Activated T-helper 1 cell treated with anti-CD3 and anti-CD28 coated beads, Interleukin-12 subunit alpha, Interleukin-12 subunit beta, Interleukin-2, Interleukin-4 antibody, amounts not matched to agents 30 ng/mL and 10 ng/mL and 1 ng/mL, durations not matched to agents 14 hours and 24 hours and 36 hours (primary cell): ENCODE results near the gene MTFR1L. TPM values are rescaled to one million over a fixed set of nuclear protein-coding genes. Genes with fewer than 3 reads are reported as not detected.

Experiments used
- DNase-seq: peaks from one replicate; pipeline ENCODE4 v3.0.0; 2021; ENCODE audit warnings: low spot score
- H3K27ac Mint-ChIP-seq: one replicate; pipeline ENCODE4 v1.8.0; 2021; ENCODE audit warnings: mild to moderate bottlenecking, mixed read lengths
- H3K27me3 Mint-ChIP-seq: one replicate; pipeline ENCODE4 v1.8.0; 2022; ENCODE audit warnings: mild to moderate bottlenecking, moderate library complexity, mixed read lengths; ENCODE audit not compliant: insufficient read depth
- H3K36me3 Mint-ChIP-seq: one replicate; pipeline ENCODE4 v1.8.0; 2021; ENCODE audit warnings: low read depth, mixed read lengths
- H3K4me1 Mint-ChIP-seq: one replicate; pipeline ENCODE4 v1.8.0; 2021; ENCODE audit warnings: low read depth, mixed read lengths
- H3K4me3 Mint-ChIP-seq: one replicate; pipeline ENCODE4 v1.8.0; 2021; ENCODE audit warnings: mild to moderate bottlenecking, moderate library complexity, mixed read lengths
- H3K9me3 Mint-ChIP-seq: one replicate; pipeline ENCODE4 v1.8.0; 2021; ENCODE audit warnings: mixed read lengths
- intact Hi-C: fragments of 100-400 bp; cut with micrococcal nuclease; formaldehyde crosslinking; loops from one replicate; pipeline ENCODE4 v1.15.1; 2024
- total RNA-seq: library from RNA; stranded (reverse); gene quantifications from 2 replicates; pipeline ENCODE4 v1.2.3, GENCODE V29; 2022

MTFR1L gene
- total RNA-seq, 1 donor from 2014 or later: 29.3 TPM

GRCh38 chr1:25848531-25848930 lies 28.8 kb downstream of the MTFR1L start:
- Mint-ChIP-seq H3K9me3 (no peaks in the 10 kb centered on the region), H3K36me3 (no peaks in the 10 kb centered on the region), H3K27ac (no peak overlapping the region), H3K27me3 (no peaks in the 10 kb centered on the region), H3K4me3 (no peak overlapping the region), H3K4me1 (no peaks in the 10 kb centered on the region)
- intact Hi-C loops: no loop called here
- no peak for DNase-seq

GRCh38 chr1:25854554-25854953 lies 34.8 kb downstream of the MTFR1L start:
- H3K9me3 Mint-ChIP-seq: no peaks in the 10 kb centered on the region
- H3K4me3 Mint-ChIP-seq: no peak overlapping the region
- DNase-seq: no peak
- no peaks in the 10 kb centered on the region for H3K27me3 Mint-ChIP-seq
- H3K27ac Mint-ChIP-seq: no peak overlapping the region
- intact Hi-C loops: no loop called here
- H3K36me3 Mint-ChIP-seq: no peaks in the 10 kb centered on the region
- H3K4me1 Mint-ChIP-seq: peaks cover 21% of the 10 kb centered on the region

GRCh38 chr1:25856856-25857255 lies 37.1 kb downstream of the MTFR1L start:
- Mint-ChIP-seq H3K4me1 (peaks cover 35% of the 10 kb centered on the region), H3K27me3 (no peaks in the 10 kb centered on the region)
- intact Hi-C loops: no loop called here

GRCh38 chr1:25858494-25858893 lies 38.7 kb downstream of the MTFR1L start:
- Mint-ChIP-seq H3K9me3 (no peaks in the 10 kb centered on the region), H3K4me1 (peaks cover 35% of the 10 kb centered on the region), H3K36me3 (peaks cover 2% of the 10 kb centered on the region), H3K27me3 (no peaks in the 10 kb centered on the region), H3K4me3 (peak overlapping the region; percentile 89), H3K27ac (peak overlapping the region; percentile 89)
- intact Hi-C loops: no loop called here
- no peak for DNase-seq

More at GRCh38 chr1:25856856-25857255, 37.1 kb downstream of the MTFR1L start:
- H3K4me3 Mint-ChIP-seq: no peak overlapping the region
- no peak overlapping the region for H3K27ac Mint-ChIP-seq
- DNase-seq: no peak
- H3K36me3 Mint-ChIP-seq: peaks cover 2% of the 10 kb centered on the region
- H3K9me3 Mint-ChIP-seq: no peaks in the 10 kb centered on the region

- peak; percentile 88 for DNase-seq
- H3K4me1 Mint-ChIP-seq: peaks cover 35% of the 10 kb centered on the region
- H3K4me3 Mint-ChIP-seq: peak within 1 kb of the TSS; percentile 89
- peak within 1 kb of the TSS; percentile 89 for H3K27ac Mint-ChIP-seq
- no peaks in the 10 kb centered on the region for H3K27me3 Mint-ChIP-seq
- intact Hi-C loops: loop anchor here (1.0 kb wide), 5 partner anchors 16 to 176 kb away; partner anchors contain the start of genes PAFAH2, PAQR7 and STMN1
- H3K36me3 Mint-ChIP-seq: peaks cover 2% of the 10 kb centered on the region
- no peaks in the 10 kb centered on the region for H3K9me3 Mint-ChIP-seq
Observed at GRCh38 chr1:25858906-25859789, 39.4 kb downstream of the MTFR1L start, which contains the start of gene AUNIP. TSS of gene AUNIP (minus strand) at chr1:25859457. CDS start at chr1:25859357, 100 bp downstream.

GRCh38 chr1:25861316-25862286 lies 41.8 kb downstream of the MTFR1L start:
- H3K9me3 Mint-ChIP-seq: no peaks in the 10 kb centered on the region
- intact Hi-C loops: no loop called here
- peaks cover 27% of the 10 kb centered on the region for H3K4me1 Mint-ChIP-seq
- no peaks in the 10 kb centered on the region for H3K27me3 Mint-ChIP-seq
- peak overlapping the region; percentile 59 for H3K4me3 Mint-ChIP-seq
- H3K36me3 Mint-ChIP-seq: peaks cover 2% of the 10 kb centered on the region
- H3K27ac Mint-ChIP-seq: no peak overlapping the region
- DNase-seq: no peak

GRCh38 chr1:25862785-25863485 lies 43.2 kb downstream of the MTFR1L start:
- intact Hi-C loops: no loop called here
- H3K27me3 Mint-ChIP-seq: no peaks in the 10 kb centered on the region

GRCh38 chr1:25863486-25864262 lies 43.9 kb downstream of the MTFR1L start:
- H3K27ac Mint-ChIP-seq: no peak overlapping the region
- H3K4me3 Mint-ChIP-seq: no peak overlapping the region
- DNase-seq: no peak
- H3K9me3 Mint-ChIP-seq: no peaks in the 10 kb centered on the region
- peaks cover 19% of the 10 kb centered on the region for H3K4me1 Mint-ChIP-seq
- H3K36me3 Mint-ChIP-seq: peaks cover 2% of the 10 kb centered on the region
- intact Hi-C loops: no loop called here
- H3K27me3 Mint-ChIP-seq: no peaks in the 10 kb centered on the region

More at GRCh38 chr1:25862785-25863485, 43.2 kb downstream of the MTFR1L start:
- Mint-ChIP-seq H3K27ac (no peak overlapping the region), H3K9me3 (no peaks in the 10 kb centered on the region), H3K36me3 (peaks cover 2% of the 10 kb centered on the region), H3K4me3 (no peak overlapping the region), H3K4me1 (peaks cover 25% of the 10 kb centered on the region)
- DNase-seq: no peak

GRCh38 chr1:25864434-25864833 lies 44.7 kb downstream of the MTFR1L start:
- intact Hi-C loops: no loop called here
- Mint-ChIP-seq H3K9me3 (no peaks in the 10 kb centered on the region), H3K27ac (no peak overlapping the region), H3K36me3 (peaks cover 2% of the 10 kb centered on the region), H3K4me3 (no peak overlapping the region), H3K4me1 (peaks cover 15% of the 10 kb centered on the region), H3K27me3 (no peaks in the 10 kb centered on the region)
- DNase-seq: no peak

GRCh38 chr1:25866288-25866687 lies 46.5 kb downstream of the MTFR1L start:
- H3K27me3 Mint-ChIP-seq: no peaks in the 10 kb centered on the region
- peaks cover 3% of the 10 kb centered on the region for H3K4me1 Mint-ChIP-seq
- H3K4me3 Mint-ChIP-seq: no peak overlapping the region
- intact Hi-C loops: no loop called here
- no peak for DNase-seq
- peaks cover 2% of the 10 kb centered on the region for H3K36me3 Mint-ChIP-seq
- H3K9me3 Mint-ChIP-seq: no peaks in the 10 kb centered on the region
- H3K27ac Mint-ChIP-seq: no peak overlapping the region

GRCh38 chr1:25867210-25867991 lies 47.6 kb downstream of the MTFR1L start:
- no peak for DNase-seq
- H3K27me3 Mint-ChIP-seq: no peaks in the 10 kb centered on the region
- no peak overlapping the region for H3K4me3 Mint-ChIP-seq
- H3K27ac Mint-ChIP-seq: no peak overlapping the region
- no peaks in the 10 kb centered on the region for H3K4me1 Mint-ChIP-seq
- intact Hi-C loops: no loop called here
- no peaks in the 10 kb centered on the region for H3K9me3 Mint-ChIP-seq
- no peaks in the 10 kb centered on the region for H3K36me3 Mint-ChIP-seq
